ENCODE data around the gene FSCB.
"Not testable (repeated sequence)": the region's sequence is repeated elsewhere in the genome, so short reads cannot be mapped to it uniquely, and the experiment has no call there.

The FSCB gene

GRCh38 chr14:44507183-44507582 lies at the start of gene FSCB:
Gene FSCB (minus strand): TSS chr14:44507283. CDS start chr14:44506987, 296 bp downstream.
- DNase-seq = no peak

- DNase-seq = no peak
Observed at GRCh38 chr14:44531658-44532057, 24.6 kb upstream of the FSCB start.

GRCh38 chr14:44530475-44530874 lies 23.4 kb upstream of the FSCB start:
- DNase-seq = no peak

- DNase-seq = peak in 9 of 56 donors; percentile 0 to 38 (median 5)
Observed at GRCh38 chr14:44529026-44529425, 21.9 kb upstream of the FSCB start.

- no peak for DNase-seq
Observed at GRCh38 chr14:44528180-44528579, 21.1 kb upstream of the FSCB start.

GRCh38 chr14:44525237-44525636 lies 18.2 kb upstream of the FSCB start:
- DNase-seq = no peak

- not testable (repeated sequence) for DNase-seq
Observed at GRCh38 chr14:44515668-44516067, 8.6 kb upstream of the FSCB start.

- no peak for DNase-seq
Observed at GRCh38 chr14:44508834-44509233, 1.8 kb upstream of the FSCB start.

- DNase-seq = no peak
Observed at GRCh38 chr14:44505588-44505987, 1.5 kb downstream of the FSCB start.

- DNase-seq = no peak
Observed at GRCh38 chr14:44497148-44497547, 9.9 kb downstream of the FSCB start.

- no peak for DNase-seq
Observed at GRCh38 chr14:44494137-44494536, 12.9 kb downstream of the FSCB start.

GRCh38 chr14:44490966-44491365 lies 16.1 kb downstream of the FSCB start:
- no peak for DNase-seq

GRCh38 chr14:44477953-44478352 lies 29.1 kb downstream of the FSCB start:
- no peak for DNase-seq

- DNase-seq = no peak
Observed at GRCh38 chr14:44468771-44469170, 38.3 kb downstream of the FSCB start.

GRCh38 chr14:44463356-44464004 lies 43.6 kb downstream of the FSCB start:
- DNase-seq = no peak

GRCh38 chr14:44462381-44462780 lies 44.7 kb downstream of the FSCB start:
- no peak for DNase-seq

- no peak for DNase-seq
Observed at GRCh38 chr14:44461811-44462210, 45.3 kb downstream of the FSCB start.
